ENCODE data around the gene TSPYL1. TPM values are rescaled to one million over a fixed set of nuclear protein-coding genes. Genes with fewer than 3 reads are reported as not detected.

TSPYL1 gene
- total RNA-seq, 1 donor from 2014 or later = 101 TPM

DNA sequence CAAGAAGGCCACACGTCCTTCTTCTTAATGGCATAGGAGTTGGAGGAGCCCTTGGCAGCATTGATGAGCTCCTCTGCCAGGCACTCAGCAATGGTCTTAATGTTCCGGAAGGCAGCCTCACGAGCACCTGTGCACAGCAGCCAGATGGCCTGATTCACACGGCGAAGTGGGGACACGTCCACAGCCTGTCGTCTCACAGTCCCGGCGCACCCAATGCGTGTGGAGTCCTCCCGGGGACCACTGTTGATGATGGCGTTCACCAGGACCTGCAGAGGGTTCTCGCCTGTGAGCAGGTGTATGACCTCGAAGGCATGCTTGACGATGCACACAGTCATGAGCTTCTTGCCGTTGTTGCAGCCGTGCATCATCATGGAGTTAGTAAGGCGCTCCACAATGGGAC lies 21.2 kb downstream of the TSPYL1 start:
- peaks cover 25% of the 10 kb centered on the region for H3K9me3 Mint-ChIP-seq (ENCODE audit: low read depth)
- H3K36me3 Mint-ChIP-seq (ENCODE audit: insufficient read depth) = peaks cover 27% of the 10 kb centered on the region
- no peaks in the 10 kb centered on the region for H3K27me3 Mint-ChIP-seq
- H3K4me1 Mint-ChIP-seq (ENCODE audit: low read depth) = peaks cover 2% of the 10 kb centered on the region
- no peak for DNase-seq (ENCODE audit: low spot score, unreplicated experiment)
- no peak overlapping the region for H3K27ac Mint-ChIP-seq
- no peak overlapping the region for H3K4me3 Mint-ChIP-seq (ENCODE audit: low read depth)
- TF ChIP-seq, protein P1, sequence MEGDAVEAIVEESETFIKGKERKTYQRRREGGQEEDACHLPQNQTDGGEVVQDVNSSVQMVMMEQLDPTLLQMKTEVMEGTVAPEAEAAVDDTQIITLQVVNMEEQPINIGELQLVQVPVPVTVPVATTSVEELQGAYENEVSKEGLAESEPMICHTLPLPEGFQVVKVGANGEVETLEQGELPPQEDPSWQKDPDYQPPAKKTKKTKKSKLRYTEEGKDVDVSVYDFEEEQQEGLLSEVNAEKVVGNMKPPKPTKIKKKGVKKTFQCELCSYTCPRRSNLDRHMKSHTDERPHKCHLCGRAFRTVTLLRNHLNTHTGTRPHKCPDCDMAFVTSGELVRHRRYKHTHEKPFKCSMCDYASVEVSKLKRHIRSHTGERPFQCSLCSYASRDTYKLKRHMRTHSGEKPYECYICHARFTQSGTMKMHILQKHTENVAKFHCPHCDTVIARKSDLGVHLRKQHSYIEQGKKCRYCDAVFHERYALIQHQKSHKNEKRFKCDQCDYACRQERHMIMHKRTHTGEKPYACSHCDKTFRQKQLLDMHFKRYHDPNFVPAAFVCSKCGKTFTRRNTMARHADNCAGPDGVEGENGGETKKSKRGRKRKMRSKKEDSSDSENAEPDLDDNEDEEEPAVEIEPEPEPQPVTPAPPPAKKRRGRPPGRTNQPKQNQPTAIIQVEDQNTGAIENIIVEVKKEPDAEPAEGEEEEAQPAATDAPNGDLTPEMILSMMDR (IDR thresholded peaks at IDR 0.05; ENCODE audit: unreplicated experiment) = no peak

- H3K9me3 Mint-ChIP-seq (ENCODE audit: low read depth) = peaks cover 11% of the 10 kb centered on the region
- peaks cover 11% of the 10 kb centered on the region for H3K4me1 Mint-ChIP-seq (ENCODE audit: low read depth)
- DNase-seq (ENCODE audit: low spot score, unreplicated experiment) = no peak
- TF ChIP-seq, protein P1 (IDR thresholded peaks at IDR 0.05; ENCODE audit: unreplicated experiment) = no peak
- H3K27me3 Mint-ChIP-seq = no peaks in the 10 kb centered on the region
- H3K27ac Mint-ChIP-seq = no peak overlapping the region
- H3K4me3 Mint-ChIP-seq (ENCODE audit: low read depth) = no peak overlapping the region
- H3K36me3 Mint-ChIP-seq (ENCODE audit: insufficient read depth) = peaks cover 19% of the 10 kb centered on the region
These were observed 23.0 kb downstream of the TSPYL1 start for GRCh38 chr6:116256694-116257093.

DNA sequence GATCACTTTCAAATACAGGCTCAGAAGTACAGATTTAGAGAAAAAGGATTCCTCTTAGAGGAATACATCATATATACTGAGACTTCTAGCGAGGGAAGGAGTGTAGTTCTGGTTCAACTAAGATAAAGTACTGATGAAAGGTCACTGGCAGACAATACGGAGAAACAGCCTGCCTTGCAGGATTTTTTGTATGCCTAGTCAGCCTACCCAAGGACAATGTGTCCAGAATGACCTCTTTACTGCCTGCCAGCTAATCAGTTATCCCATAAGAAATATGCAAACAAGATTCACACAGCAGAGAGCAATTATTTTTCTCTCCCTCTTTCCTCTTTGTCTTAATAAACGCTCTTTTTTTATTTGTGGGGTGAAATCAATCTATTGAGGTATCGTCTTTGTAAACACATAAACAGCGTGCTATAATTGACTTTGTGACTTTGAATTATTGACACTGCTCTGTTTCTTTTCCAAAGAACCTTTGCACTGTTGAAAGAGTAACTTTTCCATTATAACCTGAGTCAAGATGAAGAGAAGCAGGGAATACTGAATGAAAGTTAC lies 24.4 kb downstream of the TSPYL1 start:
- Mint-ChIP-seq H3K36me3 (ENCODE audit: insufficient read depth) (peaks cover 13% of the 10 kb centered on the region), H3K4me1 (ENCODE audit: low read depth) (peaks cover 23% of the 10 kb centered on the region), H3K4me3 (ENCODE audit: low read depth) (no peak overlapping the region), H3K27ac (no peak overlapping the region), H3K9me3 (ENCODE audit: low read depth) (peaks cover 2% of the 10 kb centered on the region), H3K27me3 (no peaks in the 10 kb centered on the region)
- TF ChIP-seq, protein P1 (IDR thresholded peaks at IDR 0.05; ENCODE audit: unreplicated experiment) = no peak
- no peak for DNase-seq (ENCODE audit: low spot score, unreplicated experiment)

- H3K36me3 Mint-ChIP-seq (ENCODE audit: insufficient read depth) = peaks cover 8% of the 10 kb centered on the region
- TF ChIP-seq, protein P1 (IDR thresholded peaks at IDR 0.05; ENCODE audit: unreplicated experiment) = no peak
- no peak overlapping the region for H3K4me3 Mint-ChIP-seq (ENCODE audit: low read depth)
- no peaks in the 10 kb centered on the region for H3K27me3 Mint-ChIP-seq
- no peak for DNase-seq (ENCODE audit: low spot score, unreplicated experiment)
- no peaks in the 10 kb centered on the region for H3K9me3 Mint-ChIP-seq (ENCODE audit: low read depth)
- no peak overlapping the region for H3K27ac Mint-ChIP-seq
- peaks cover 28% of the 10 kb centered on the region for H3K4me1 Mint-ChIP-seq (ENCODE audit: low read depth)
These were observed 25.3 kb downstream of the TSPYL1 start for GRCh38 chr6:116254297-116255056.

GRCh38 chr6:116253505-116254296 lies 26.0 kb downstream of the TSPYL1 start, which contains the start of gene TSPYL4:
TSS of gene TSPYL4 (minus strand) at chr6:116254075. CDS start at chr6:116254008, 67 bp downstream.
- DNase-seq (ENCODE audit: low spot score, unreplicated experiment) = peak; percentile 84
- no peak within 1 kb of the TSS for H3K27ac Mint-ChIP-seq
- H3K9me3 Mint-ChIP-seq (ENCODE audit: low read depth) = no peaks in the 10 kb centered on the region
- TF ChIP-seq, protein P1 (IDR thresholded peaks at IDR 0.05; ENCODE audit: unreplicated experiment) = no peak
- no peak within 1 kb of the TSS for H3K4me3 Mint-ChIP-seq (ENCODE audit: low read depth)
- peaks cover 6% of the 10 kb centered on the region for H3K36me3 Mint-ChIP-seq (ENCODE audit: insufficient read depth)
- H3K27me3 Mint-ChIP-seq = no peaks in the 10 kb centered on the region
- peaks cover 32% of the 10 kb centered on the region for H3K4me1 Mint-ChIP-seq (ENCODE audit: low read depth)
